GM20431 (cell line): ENCODE measurements around the gene RANBP17.

ENCODE experiments used
- in situ Hi-C: fragments of 300-500 bp; cut with MseI, MboI; formaldehyde crosslinking; loops from one replicate; pipeline ENCODE4 v1.15.0; 2020; ENCODE audit warnings: low sequenced_read_pairs; ENCODE audit not compliant: unreplicated experiment

RANBP17 gene

GRCh38 chr5:171335616-171336015 is 473.8 kb downstream of the RANBP17 start:
- in situ Hi-C loops: loop anchor here (25.0 kb wide), 1 partner anchor 123 kb away; no protein-coding TSS in a partner anchor

GRCh38 chr5:171336521-171337209 is 474.8 kb downstream of the RANBP17 start:
- in situ Hi-C loops: loop anchor here (25.0 kb wide), 1 partner anchor 124 kb away; no protein-coding TSS in a partner anchor

DNA sequence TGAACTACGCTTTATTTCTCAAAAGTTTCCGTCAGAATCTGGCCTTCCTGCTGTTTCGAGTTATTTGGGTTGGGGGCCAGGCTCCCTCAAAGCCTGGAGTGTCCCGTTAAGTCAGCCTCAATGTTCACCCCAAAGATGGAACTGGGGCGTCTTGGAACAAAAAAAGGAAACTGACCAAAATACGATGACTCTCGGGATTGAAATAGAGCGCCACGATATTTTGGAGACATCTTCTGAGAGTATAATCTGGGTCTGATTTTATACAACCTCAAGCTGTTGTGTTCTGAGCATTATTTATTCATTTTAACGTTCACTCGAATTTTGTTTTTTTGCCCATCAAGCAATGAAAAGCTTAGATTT is 475.4 kb downstream of the RANBP17 start:
- in situ Hi-C loops: loop anchor here (25.0 kb wide), 1 partner anchor 125 kb away; no protein-coding TSS in a partner anchor

DNA sequence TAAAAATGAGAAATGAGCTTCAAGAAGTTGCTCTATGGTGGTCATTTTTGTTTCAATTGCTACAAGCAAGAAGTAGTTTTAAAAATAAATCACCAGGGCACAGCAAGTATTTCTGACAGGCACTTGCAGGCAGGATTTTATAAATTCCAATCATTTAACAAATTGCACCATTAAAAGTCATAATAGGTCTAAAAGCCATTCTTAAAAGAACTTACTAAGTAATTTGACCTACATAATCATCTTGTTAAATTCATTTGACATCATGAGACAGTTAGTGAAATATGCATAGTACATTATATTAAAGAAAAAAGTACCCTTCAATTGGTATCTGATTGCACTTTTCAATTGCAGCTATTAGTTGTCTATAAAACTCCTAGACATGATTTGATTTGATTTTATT is 478.2 kb downstream of the RANBP17 start:
- in situ Hi-C loops: loop anchor here (25.0 kb wide), 1 partner anchor 128 kb away; no protein-coding TSS in a partner anchor

- in situ Hi-C loops: loop anchor here (25.0 kb wide), 1 partner anchor 128 kb away; no protein-coding TSS in a partner anchor
Observed at GRCh38 chr5:171340491-171340890, 478.7 kb downstream of the RANBP17 start.

DNA sequence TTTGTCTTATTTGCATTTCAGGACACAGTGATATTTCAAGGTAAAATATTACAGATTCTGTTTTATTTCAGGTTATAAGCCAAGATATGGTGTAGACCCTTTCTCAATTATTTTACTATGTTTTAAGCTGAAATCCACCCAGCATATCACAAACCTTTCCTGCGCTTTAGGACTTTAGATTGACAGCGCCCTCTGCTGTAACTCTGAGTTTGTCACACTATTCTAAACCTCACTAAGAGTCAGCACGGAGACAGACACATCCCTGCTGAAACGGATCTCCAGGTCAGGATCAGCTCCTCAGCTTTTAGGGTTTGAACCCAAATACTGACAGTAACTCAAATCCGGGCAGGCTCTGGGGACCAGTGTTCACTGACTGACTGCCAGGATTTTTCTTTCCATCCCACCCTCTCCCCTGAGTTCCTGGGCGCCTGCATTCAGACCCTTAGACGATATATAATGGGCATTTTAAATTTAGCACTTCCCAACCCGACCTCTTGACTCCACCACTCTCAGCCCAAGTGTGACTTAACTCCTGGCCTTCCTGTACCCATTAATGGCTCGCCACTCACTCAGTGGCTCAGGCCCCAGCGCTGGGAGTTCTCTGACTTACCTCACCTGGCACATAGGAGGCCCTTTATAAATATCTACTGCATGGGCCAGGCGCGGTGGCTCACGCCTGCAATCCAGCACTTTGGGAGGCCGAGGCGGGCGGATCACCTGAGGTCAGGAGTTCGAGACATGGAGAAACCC is 480.7 kb downstream of the RANBP17 start:
- in situ Hi-C loops: loop anchor here (25.0 kb wide), 1 partner anchor 130 kb away; no protein-coding TSS in a partner anchor

GRCh38 chr5:171344936-171345608 is 483.3 kb downstream of the RANBP17 start:
- in situ Hi-C loops: loop anchor here (25.0 kb wide), 1 partner anchor 133 kb away; no protein-coding TSS in a partner anchor
